ENCODE data around the gene AP2M1.
A peak's percentile ranks its signal among the peaks of the same experiment; 100 is the strongest.

AP2M1 gene

DNA sequence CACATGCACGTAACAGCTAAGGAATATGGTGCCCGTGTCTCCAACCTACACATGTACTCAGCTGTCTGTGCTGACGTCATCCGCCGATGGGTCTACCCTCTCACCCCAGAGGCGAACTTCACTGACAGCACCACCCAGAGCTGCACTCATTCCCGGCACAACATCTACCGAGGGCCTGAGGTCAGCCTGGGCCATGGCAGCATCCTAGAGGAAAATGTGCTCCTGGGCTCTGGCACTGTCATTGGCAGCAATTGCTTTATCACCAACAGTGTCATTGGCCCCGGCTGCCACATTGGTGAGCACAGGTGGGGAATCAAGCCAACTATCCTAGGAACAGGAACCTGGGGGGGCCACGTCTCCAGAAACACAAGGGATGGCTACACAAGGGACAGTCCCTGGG, 34.2 kb upstream of the AP2M1 start:
- peaks cover 2% of the 10 kb centered on the region for H3K79me1 ChIP-seq (ENCODE audit: low read length)
- no peak overlapping the region for H3K14ac ChIP-seq (ENCODE audit: low read length)
- H4K91ac ChIP-seq (ENCODE audit: low read depth, low read length): no peak overlapping the region
- no peak overlapping the region for H2AK5ac ChIP-seq (ENCODE audit: low read length)
- H3K79me2 ChIP-seq (ENCODE audit: control insufficient read depth, insufficient read depth, low read length, poor library complexity): peaks cover 2% of the 10 kb centered on the region
- H4K12ac ChIP-seq (ENCODE audit: low read depth, low read length): no peak overlapping the region
- no peak overlapping the region for H3K9ac ChIP-seq (ENCODE audit: low read length)
- H2BK12ac ChIP-seq (ENCODE audit: low read length): no peak overlapping the region
- peaks cover 33 to 59% of the 10 kb centered on the region in 2 experiments for H3K36me3 ChIP-seq (ENCODE audit: control insufficient read depth in 1 of 2, insufficient read depth in 2 of 2, low read length in 2 of 2)
- H3K18ac ChIP-seq (ENCODE audit: low read length): no peak overlapping the region
- no peak overlapping the region for H2BK5ac ChIP-seq (ENCODE audit: low read depth, low read length, poor library complexity)
- no peaks in the 10 kb centered on the region for H3K27me3 ChIP-seq (ENCODE audit: insufficient read depth, low read length)
- no peak overlapping the region for H3K23ac ChIP-seq (ENCODE audit: low read length)
- H2AFZ ChIP-seq (ENCODE audit: insufficient read depth, low read length, poor library complexity): no peak overlapping the region
- H3K4me1 ChIP-seq (ENCODE audit: control insufficient read depth in 1 of 2, insufficient read depth in 2 of 2, low read length in 2 of 2): peaks cover 0 to 9% of the 10 kb centered on the region in 2 experiments
- no peak overlapping the region for H3K4me2 ChIP-seq (ENCODE audit: low read length)
- H3K4me3 ChIP-seq (ENCODE audit: low read depth, low read length): no peak overlapping the region
- no peaks in the 10 kb centered on the region for H3K9me3 ChIP-seq (ENCODE audit: insufficient read depth, low read depth, low read length)
- DNase-seq: no peak
- H2BK120ac ChIP-seq (ENCODE audit: insufficient read depth, low read length, poor library complexity): no peak overlapping the region
- no CpG with 5 or more reads among the region's 10 CpGs for WGBS (ENCODE audit: extremely low coverage, insufficient coverage, insufficient read length)
- no peak overlapping the region for H3K4ac ChIP-seq (ENCODE audit: low read depth, low read length)
- no peak overlapping the region for H3K27ac ChIP-seq (ENCODE audit: low read depth, low read length)
- H4K8ac ChIP-seq (ENCODE audit: low read depth, low read length): no peak overlapping the region

GRCh38 chr3:184142199-184142598, 32.5 kb upstream of the AP2M1 start:
- no peaks in the 10 kb centered on the region for H3K9me3 ChIP-seq (ENCODE audit: insufficient read depth, low read depth, low read length)
- H3K4me2 ChIP-seq (ENCODE audit: low read length): no peak overlapping the region
- H3K27ac ChIP-seq (ENCODE audit: low read depth, low read length): no peak overlapping the region
- H2BK120ac ChIP-seq (ENCODE audit: insufficient read depth, low read length, poor library complexity): no peak overlapping the region
- peaks cover 0 to 4% of the 10 kb centered on the region in 2 experiments for H3K4me1 ChIP-seq (ENCODE audit: control insufficient read depth in 1 of 2, insufficient read depth in 2 of 2, low read length in 2 of 2)
- no peak overlapping the region for H2BK5ac ChIP-seq (ENCODE audit: low read depth, low read length, poor library complexity)
- no peak overlapping the region for H2AK5ac ChIP-seq (ENCODE audit: low read length)
- H3K36me3 ChIP-seq (ENCODE audit: control insufficient read depth in 1 of 2, insufficient read depth in 2 of 2, low read length in 2 of 2): peaks cover 33 to 65% of the 10 kb centered on the region in 2 experiments
- H3K4ac ChIP-seq (ENCODE audit: low read depth, low read length): no peak overlapping the region
- no peak overlapping the region for H3K4me3 ChIP-seq (ENCODE audit: low read depth, low read length)
- WGBS (ENCODE audit: extremely low coverage, insufficient coverage, insufficient read length): no CpG with 5 or more reads among the region's 7 CpGs
- no peak overlapping the region for H3K9ac ChIP-seq (ENCODE audit: low read length)
- no peak overlapping the region for H3K23ac ChIP-seq (ENCODE audit: low read length)
- no peak overlapping the region for H3K18ac ChIP-seq (ENCODE audit: low read length)
- H3K79me1 ChIP-seq (ENCODE audit: low read length): no peaks in the 10 kb centered on the region
- H4K12ac ChIP-seq (ENCODE audit: low read depth, low read length): no peak overlapping the region
- H3K27me3 ChIP-seq (ENCODE audit: insufficient read depth, low read length): no peaks in the 10 kb centered on the region
- no peak for DNase-seq
- H4K91ac ChIP-seq (ENCODE audit: low read depth, low read length): no peak overlapping the region
- H4K8ac ChIP-seq (ENCODE audit: low read depth, low read length): no peak overlapping the region
- H2BK12ac ChIP-seq (ENCODE audit: low read length): no peak overlapping the region
- H2AFZ ChIP-seq (ENCODE audit: insufficient read depth, low read length, poor library complexity): no peak overlapping the region
- H3K79me2 ChIP-seq (ENCODE audit: control insufficient read depth, insufficient read depth, low read length, poor library complexity): no peaks in the 10 kb centered on the region
- no peak overlapping the region for H3K14ac ChIP-seq (ENCODE audit: low read length)

DNA sequence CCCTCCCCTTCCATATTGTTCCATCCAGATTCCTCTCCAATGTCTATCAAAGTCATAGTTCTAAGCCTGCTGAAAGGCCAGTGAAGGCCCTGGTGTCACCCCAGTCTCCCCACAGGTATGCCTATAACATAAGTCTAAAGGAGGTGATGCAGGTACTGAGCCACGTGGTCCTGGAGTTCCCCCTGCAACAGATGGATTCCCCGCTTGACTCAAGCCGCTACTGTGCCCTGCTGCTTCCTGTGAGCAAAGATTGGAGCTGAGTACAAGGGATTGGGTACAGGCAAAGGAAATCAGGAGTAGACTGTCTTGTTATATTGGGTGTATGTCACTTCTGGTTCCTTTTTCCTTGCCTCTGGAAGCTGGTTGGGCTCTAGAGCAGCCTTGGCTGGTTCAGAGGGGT, 31.3 kb upstream of the AP2M1 start:
- Histone ChIP-seq H2AFZ (ENCODE audit: insufficient read depth, low read length, poor library complexity) (no peak overlapping the region), H3K4me2 (ENCODE audit: low read length) (no peak overlapping the region), H3K9ac (ENCODE audit: low read length) (no peak overlapping the region), H3K23ac (ENCODE audit: low read length) (no peak overlapping the region), H4K8ac (ENCODE audit: low read depth, low read length) (no peak overlapping the region), H3K27ac (ENCODE audit: low read depth, low read length) (no peak overlapping the region), H3K36me3 (ENCODE audit: control insufficient read depth in 1 of 2, insufficient read depth in 2 of 2, low read length in 2 of 2) (peaks cover 31 to 59% of the 10 kb centered on the region in 2 experiments), H3K27me3 (ENCODE audit: insufficient read depth, low read length) (no peaks in the 10 kb centered on the region), H2BK12ac (ENCODE audit: low read length) (no peak overlapping the region), H4K91ac (ENCODE audit: low read depth, low read length) (no peak overlapping the region), H3K18ac (ENCODE audit: low read length) (no peak overlapping the region), H2BK5ac (ENCODE audit: low read depth, low read length, poor library complexity) (no peak overlapping the region), H3K79me1 (ENCODE audit: low read length) (no peaks in the 10 kb centered on the region), H3K4me3 (ENCODE audit: low read depth, low read length) (no peak overlapping the region), H3K4ac (ENCODE audit: low read depth, low read length) (no peak overlapping the region), H2BK120ac (ENCODE audit: insufficient read depth, low read length, poor library complexity) (no peak overlapping the region), H3K14ac (ENCODE audit: low read length) (no peak overlapping the region), H3K79me2 (ENCODE audit: control insufficient read depth, insufficient read depth, low read length, poor library complexity) (no peaks in the 10 kb centered on the region), H3K4me1 (ENCODE audit: control insufficient read depth in 1 of 2, insufficient read depth in 2 of 2, low read length in 2 of 2) (peaks cover 0 to 4% of the 10 kb centered on the region in 2 experiments), H4K12ac (ENCODE audit: low read depth, low read length) (no peak overlapping the region), H3K9me3 (ENCODE audit: insufficient read depth, low read depth, low read length) (no peaks in the 10 kb centered on the region), H2AK5ac (ENCODE audit: low read length) (no peak overlapping the region)
- WGBS (ENCODE audit: extremely low coverage, insufficient coverage, insufficient read length): no CpG with 5 or more reads among the region's 3 CpGs
- no peak for DNase-seq

DNA sequence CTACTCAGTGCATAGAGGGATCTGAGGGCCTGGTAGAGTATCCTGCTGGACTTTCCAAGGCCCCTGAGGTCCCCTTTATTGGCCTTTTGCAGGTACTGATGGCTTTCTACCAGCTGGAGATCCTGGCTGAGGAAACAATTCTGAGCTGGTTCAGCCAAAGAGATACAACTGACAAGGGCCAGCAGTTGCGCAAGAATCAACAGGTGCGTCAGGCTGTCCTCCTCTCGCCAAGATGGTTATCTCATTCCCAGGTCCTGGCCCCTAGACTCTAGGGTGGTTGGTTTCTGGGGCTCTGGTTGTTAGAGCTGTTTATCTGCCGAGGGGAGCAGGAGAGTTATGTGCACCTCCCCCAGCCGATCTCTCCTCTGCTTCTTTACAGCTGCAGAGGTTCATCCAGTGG, 30.1 kb upstream of the AP2M1 start:
- Histone ChIP-seq H3K9me3 (ENCODE audit: insufficient read depth, low read depth, low read length) (no peaks in the 10 kb centered on the region), H3K14ac (ENCODE audit: low read length) (no peak overlapping the region), H3K4me1 (ENCODE audit: control insufficient read depth in 1 of 2, insufficient read depth in 2 of 2, low read length in 2 of 2) (peaks cover 0 to 4% of the 10 kb centered on the region in 2 experiments), H3K23ac (ENCODE audit: low read length) (no peak overlapping the region), H3K36me3 (ENCODE audit: control insufficient read depth in 1 of 2, insufficient read depth in 2 of 2, low read length in 2 of 2) (peaks cover 27 to 56% of the 10 kb centered on the region in 2 experiments), H3K79me2 (ENCODE audit: control insufficient read depth, insufficient read depth, low read length, poor library complexity) (no peaks in the 10 kb centered on the region), H4K91ac (ENCODE audit: low read depth, low read length) (no peak overlapping the region), H3K4ac (ENCODE audit: low read depth, low read length) (no peak overlapping the region), H3K79me1 (ENCODE audit: low read length) (no peaks in the 10 kb centered on the region), H2BK5ac (ENCODE audit: low read depth, low read length, poor library complexity) (no peak overlapping the region), H2AFZ (ENCODE audit: insufficient read depth, low read length, poor library complexity) (no peak overlapping the region), H3K18ac (ENCODE audit: low read length) (no peak overlapping the region), H3K4me2 (ENCODE audit: low read length) (no peak overlapping the region), H3K9ac (ENCODE audit: low read length) (no peak overlapping the region), H3K27me3 (ENCODE audit: insufficient read depth, low read length) (no peaks in the 10 kb centered on the region), H2BK12ac (ENCODE audit: low read length) (no peak overlapping the region), H2BK120ac (ENCODE audit: insufficient read depth, low read length, poor library complexity) (no peak overlapping the region), H4K12ac (ENCODE audit: low read depth, low read length) (no peak overlapping the region), H3K4me3 (ENCODE audit: low read depth, low read length) (no peak overlapping the region), H4K8ac (ENCODE audit: low read depth, low read length) (no peak overlapping the region), H3K27ac (ENCODE audit: low read depth, low read length) (no peak overlapping the region), H2AK5ac (ENCODE audit: low read length) (no peak overlapping the region)
- WGBS (ENCODE audit: extremely low coverage, insufficient coverage, insufficient read length): no CpG with 5 or more reads among the region's 5 CpGs
- DNase-seq: peak in 1 of 2 donors; percentile 44
